WI38 (cell line): ENCODE data around the gene KCTD12.

ENCODE experiments used
- H3K4me3 ChIP-seq: 2 replicates; pipeline ENCODE4 v1.5.1; 2011; ENCODE audit warnings: low read depth, mild to moderate bottlenecking, control low read depth, low read length
- TF ChIP-seq, protein P1 (sequence below): IDR thresholded peaks from 2 replicates; pipeline ENCODE4 v1.5.1; 2012; ENCODE audit warnings: low read depth, mild to moderate bottlenecking, control low read depth, low read length

Gene KCTD12

DNA sequence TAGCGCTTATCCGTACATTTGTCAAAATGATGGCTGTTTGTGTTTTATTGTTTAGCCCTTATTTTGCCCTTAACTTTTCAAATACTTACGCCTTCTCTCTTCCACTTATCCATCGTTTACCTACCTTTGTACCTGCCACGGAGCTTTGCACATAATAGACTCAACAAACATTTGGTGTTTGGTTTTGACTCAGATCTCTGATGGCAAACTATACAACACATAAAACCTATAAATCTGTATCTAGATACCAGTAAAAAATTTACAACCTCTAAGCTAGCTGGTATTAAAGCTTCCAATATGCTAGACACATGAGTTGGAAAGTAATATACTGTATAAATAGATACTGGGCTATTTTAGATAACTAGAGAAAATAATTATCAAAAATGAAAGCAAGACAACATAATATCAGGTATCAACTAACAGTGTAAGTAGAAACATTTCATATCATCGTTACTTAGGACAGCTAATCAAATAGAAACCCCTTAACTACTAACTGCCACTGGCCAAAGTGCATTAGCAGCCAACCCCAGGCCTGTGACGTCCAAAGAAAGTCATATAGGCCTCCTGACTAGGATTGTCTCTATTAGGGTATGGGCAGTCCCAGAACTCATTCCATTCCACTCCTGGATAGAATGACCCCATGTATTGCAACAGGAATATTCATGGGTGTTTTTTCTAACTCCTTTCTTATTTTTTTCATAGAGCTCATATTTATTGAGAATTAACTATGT lies 53.8 kb downstream of the KCTD12 start:
- TF ChIP-seq, protein P1, sequence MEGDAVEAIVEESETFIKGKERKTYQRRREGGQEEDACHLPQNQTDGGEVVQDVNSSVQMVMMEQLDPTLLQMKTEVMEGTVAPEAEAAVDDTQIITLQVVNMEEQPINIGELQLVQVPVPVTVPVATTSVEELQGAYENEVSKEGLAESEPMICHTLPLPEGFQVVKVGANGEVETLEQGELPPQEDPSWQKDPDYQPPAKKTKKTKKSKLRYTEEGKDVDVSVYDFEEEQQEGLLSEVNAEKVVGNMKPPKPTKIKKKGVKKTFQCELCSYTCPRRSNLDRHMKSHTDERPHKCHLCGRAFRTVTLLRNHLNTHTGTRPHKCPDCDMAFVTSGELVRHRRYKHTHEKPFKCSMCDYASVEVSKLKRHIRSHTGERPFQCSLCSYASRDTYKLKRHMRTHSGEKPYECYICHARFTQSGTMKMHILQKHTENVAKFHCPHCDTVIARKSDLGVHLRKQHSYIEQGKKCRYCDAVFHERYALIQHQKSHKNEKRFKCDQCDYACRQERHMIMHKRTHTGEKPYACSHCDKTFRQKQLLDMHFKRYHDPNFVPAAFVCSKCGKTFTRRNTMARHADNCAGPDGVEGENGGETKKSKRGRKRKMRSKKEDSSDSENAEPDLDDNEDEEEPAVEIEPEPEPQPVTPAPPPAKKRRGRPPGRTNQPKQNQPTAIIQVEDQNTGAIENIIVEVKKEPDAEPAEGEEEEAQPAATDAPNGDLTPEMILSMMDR: no peak
- H3K4me3 ChIP-seq: no peak overlapping the region

GRCh38 chr13:76830805-76831204 lies 55.4 kb downstream of the KCTD12 start:
- no peak overlapping the region for H3K4me3 ChIP-seq
- TF ChIP-seq, protein P1: no peak
